ENCODE data around the gene PLD4. TPM values are rescaled to one million over a fixed set of nuclear protein-coding genes. Genes with fewer than 3 reads are reported as not detected.
"Not testable (repeated sequence)": the region's sequence is repeated elsewhere in the genome, so short reads cannot be mapped to it uniquely, and the experiment has no call there.

Gene PLD4
- total RNA-seq, 1 donor from 2014 or later: 0.27 TPM

DNA sequence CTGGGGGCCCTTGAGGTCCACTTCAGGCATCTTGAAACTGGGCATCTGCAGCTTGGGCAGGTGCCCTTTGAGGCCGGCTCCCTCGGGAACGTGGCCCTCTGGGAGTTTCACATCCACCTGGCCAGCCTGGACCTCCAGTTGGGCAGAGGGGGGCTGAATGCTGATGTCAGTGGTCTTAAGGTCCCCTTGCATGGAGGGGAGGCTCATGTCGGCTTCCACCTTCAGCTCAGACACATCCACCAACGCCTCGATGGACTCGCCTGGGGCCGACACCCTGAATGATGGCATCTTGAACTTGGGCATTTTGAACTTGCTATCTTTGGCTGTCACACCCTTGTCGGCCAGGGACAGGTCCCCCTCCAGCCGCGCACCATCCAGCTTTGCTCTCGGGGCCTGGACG lies 22.5 kb downstream of the PLD4 start:
- DNase-seq: peak; percentile 10
- intact Hi-C loops (cut with micrococcal nuclease); ATAC-seq: not testable (repeated sequence)

DNA sequence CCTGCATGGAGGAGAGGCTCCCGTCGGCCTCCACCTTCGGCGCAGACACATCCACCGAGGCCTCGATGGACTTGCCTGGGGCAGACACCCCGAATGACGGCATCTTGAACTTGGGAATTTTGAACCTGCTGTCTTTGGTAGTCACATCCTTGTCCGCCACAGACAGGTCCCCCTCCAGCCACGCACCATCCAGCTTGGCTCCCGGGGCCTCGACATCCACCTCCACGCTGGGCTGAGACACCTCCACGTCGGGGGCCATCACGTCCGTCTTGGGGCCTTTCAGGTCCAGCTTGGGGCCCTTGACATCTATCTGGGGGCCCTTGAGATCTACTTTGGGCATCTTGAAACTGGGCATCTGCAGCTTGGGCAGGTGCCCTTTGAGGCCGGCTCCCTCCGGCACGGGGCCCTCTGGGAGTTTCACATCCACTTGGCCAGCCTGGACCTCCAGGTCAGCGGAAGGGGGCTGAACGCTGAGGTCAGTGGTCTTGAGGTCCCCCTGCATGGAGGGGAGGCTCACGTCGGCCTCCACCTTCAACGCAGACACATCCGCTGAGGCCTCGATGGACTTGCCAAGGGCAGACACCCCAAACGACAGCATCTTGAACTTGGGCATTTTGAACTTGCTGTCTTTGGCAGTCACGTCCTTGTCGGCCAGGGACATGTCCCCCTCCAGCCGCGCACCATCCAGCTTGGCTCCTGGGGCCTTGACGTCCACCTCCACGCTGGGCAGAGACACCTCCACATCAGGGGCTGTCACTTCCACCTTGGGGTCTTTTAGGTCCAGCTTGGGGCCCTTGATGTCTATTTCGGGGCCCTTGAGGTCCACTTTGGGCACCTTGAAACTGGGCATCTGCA lies 23.4 kb downstream of the PLD4 start:
- peak; percentile 15 for DNase-seq
- intact Hi-C loops (cut with micrococcal nuclease); ATAC-seq: not testable (repeated sequence)

DNA sequence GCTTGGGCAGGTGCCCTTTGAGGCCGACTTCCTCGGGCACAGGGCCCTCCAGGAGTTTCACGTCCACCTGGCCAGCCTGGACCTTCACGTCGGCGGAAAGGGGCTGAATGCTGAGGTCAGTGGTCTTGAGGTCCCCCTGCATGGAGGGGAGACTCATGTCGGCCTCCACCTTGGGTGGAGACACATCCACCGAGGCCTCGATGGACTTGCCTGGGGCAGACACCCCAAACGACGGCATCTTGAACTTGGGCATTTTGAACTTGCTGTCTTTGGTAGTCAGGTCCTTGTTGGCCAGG lies 24.0 kb downstream of the PLD4 start:
- intact Hi-C loops (cut with micrococcal nuclease): no loop called here
- no peak for ATAC-seq
- no peak for DNase-seq

DNA sequence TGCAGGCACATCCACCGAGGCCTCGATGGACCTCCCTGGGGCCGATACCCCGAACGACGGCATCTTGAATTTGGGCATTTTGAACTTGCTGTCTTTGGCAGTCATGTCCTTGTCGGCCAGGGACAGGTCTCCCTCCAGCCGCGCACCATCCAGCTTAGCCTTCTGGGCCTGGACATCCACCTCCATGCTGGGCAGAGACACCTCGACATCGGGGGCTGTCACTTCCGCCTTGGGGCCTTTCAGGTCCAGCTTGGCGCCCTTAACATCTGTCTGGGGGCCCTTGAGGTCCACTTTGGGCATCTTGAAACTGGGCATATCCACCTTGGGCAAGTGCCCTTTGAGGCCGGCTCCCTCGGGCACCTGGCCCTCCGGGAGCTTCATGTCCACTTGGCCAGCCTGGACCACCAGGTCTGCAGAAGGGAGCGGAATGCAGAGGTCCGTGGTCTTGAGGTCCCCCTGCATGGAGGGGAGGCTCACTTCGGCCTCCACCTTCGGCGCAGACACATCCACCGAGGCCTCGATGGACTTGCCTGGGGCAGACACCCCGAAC lies 24.8 kb downstream of the PLD4 start:
- intact Hi-C loops (cut with micrococcal nuclease); ATAC-seq: not testable (repeated sequence)
- peak; percentile 15 for DNase-seq

DNA sequence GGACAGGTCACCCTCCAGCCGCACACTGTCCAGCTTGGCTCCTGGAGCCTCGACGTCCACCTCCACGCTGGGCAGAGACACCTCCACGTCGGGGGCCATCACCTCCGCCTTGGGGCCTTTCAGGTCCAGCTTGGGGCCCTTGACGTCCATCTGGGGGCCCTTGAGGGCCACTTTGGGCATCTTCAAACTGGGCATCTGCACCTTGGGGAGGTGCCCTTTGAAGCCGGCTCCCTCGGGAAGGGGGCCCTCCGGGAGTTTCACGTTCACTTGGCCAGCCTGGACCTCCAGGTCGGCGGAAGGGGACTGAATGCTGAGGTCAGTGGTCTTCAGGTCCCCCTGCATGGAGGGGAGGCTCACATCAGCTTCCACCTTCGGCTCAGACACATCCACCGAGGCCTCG lies 25.3 kb downstream of the PLD4 start:
- DNase-seq: no peak
- no peak for ATAC-seq

DNA sequence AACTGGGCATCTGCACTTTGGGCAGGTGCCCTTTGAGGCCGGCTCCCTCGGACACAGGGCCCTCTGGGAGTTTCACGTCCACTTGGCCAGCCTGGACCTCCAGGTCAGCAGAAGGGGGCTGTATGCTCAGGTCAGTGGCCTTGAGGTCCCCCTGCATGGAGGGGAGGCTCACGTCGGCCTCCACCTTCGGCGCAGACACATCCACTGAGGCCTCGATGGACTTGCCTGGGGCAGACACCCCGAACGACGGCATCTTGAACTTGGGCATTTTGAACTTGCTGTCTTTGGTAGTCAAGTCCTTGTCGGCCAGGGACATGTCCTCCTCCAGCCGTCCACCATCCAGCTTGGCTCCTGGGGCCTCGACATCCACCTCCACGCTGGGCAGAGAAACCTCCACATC lies 26.0 kb downstream of the PLD4 start:
- intact Hi-C loops (cut with micrococcal nuclease); ATAC-seq: not testable (repeated sequence)
- peak; percentile 17 for DNase-seq

More for the DNA sequence above, 25.3 kb downstream of the PLD4 start:
- intact Hi-C loops (cut with micrococcal nuclease): no loop called here

DNA sequence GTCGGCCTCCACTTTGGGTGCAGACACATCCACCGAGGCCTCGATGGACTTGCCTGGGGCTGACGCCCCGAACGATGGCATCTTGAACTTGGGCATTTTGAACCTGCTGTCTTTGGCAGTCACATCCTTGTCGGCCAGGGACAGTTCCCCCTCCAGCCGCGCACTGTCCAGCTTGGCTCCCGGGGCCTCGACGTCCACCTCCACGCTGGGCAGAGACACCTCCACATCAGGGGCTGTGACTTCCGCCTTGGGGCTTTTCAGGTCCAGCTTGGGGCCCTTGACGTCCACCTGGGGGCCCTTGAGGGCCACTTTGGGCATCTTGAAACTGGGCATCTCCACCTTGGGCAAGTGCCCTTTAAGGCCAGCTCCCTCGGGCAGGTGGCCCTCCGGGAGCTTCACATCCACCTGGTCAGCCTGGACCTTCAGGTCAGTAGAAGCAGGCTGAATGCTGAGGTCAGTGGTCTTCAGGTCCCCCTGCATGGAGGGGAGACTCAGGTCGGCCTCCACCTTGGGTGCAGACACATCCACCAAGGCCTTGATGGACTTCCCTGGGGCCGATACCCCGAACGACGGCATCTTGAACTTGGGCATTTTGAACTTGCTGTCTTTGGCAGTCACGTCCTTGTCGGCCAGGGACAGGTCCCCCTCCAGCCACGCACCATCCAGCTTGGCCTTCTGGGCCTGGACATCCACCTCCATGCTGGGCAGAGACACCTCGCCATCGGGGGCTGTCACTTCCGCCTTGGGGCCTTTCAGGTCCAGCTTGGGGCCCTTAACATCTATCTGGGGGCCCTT lies 27.4 kb downstream of the PLD4 start:
- peak; percentile 16 for DNase-seq
- ATAC-seq; intact Hi-C loops (cut with micrococcal nuclease): not testable (repeated sequence)

DNA sequence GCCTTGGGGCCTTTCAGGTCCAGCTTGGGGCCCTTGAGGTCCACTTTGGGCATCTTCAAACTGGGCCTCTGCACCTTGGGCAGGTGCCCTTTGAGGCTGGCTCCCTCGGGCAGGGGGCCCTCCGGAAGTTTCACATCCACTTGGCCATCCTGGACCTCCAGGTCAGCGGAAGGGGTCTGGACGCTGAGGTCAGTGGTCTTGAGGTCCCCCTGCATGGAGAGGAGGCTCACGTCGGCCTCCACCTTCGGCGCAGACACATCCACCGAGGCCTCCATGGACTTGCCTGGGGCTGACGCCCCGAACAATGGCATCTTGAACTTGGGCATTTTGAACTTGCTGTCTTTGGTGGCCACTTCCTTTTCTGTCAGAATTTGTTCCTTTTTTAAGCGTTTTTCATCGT lies 28.4 kb downstream of the PLD4 start:
- ATAC-seq: no peak
- DNase-seq: no peak

DNA sequence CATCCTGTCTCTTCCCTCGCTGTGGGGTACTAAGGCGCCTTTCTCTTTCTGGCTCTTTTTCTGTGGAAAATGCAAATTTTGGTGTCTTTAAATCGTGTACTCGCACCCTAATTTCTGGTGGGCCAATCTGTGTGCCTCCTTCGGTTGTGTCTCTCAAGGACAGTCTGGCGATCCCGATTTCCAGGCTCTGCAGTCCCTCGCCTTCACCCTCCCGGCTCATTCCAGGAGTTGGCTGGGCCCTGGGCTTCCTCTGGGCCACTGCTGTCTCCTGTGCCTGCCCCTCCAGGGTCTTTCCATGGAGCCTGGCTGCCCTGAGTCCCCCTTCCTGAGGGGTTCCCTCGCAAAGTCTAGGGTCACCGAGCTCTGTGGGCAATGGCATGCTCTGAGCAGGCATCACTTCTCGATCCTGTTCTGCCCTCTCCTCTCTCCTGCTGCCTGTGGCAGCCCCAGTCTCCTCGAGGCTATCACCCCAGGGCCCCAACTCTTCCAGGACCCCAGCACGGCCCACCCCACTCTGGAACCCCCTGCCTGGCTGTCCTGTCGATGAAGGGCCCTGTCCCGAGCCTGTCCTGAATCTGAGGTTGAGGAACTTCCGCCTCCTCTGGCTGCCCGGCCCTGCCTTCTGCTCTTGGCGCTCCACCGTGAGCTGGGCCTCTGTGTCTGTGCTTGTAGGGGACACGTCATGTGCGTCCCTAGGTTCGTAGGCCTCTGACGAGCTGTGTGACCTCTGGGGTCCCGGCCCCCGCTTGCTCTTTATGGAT lies 29.4 kb downstream of the PLD4 start:
- DNase-seq (peak; percentile 15), ATAC-seq (no peak)
- intact Hi-C loops (cut with micrococcal nuclease): no loop called here

More for the DNA sequence above, 28.4 kb downstream of the PLD4 start:
- intact Hi-C loops (cut with micrococcal nuclease): no loop called here

DNA sequence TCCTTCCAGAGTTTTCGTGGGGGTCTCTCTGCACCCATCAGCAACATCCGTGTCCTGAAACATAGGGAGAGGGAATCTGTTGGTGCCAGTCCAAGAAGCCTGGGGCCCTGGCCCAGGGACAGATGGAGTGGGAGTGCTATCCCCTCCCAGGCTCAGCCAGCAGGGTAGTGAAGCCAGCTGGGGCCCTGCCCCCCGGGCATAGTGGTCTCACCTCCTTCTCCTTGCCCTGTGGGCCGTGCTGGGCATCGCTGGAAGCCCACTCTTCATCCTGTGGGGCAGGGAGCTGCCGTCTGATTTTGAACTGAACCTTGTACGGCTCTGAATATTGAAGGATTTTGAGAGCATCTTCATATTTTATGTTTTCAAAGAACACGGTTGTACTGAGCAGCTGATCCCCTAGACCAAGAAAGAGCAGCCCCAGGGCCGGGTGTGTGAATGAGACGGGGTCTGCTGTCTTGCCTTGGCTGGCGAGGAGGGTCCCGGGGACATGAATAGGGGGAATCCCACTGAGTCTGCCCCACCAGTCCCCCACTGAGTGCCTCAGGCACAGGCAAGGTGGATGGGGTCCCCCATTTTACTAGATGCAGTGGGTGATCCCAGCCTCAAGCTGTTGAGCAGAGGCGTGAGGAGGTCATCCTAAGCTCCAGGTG lies 30.2 kb downstream of the PLD4 start:
- DNase-seq (no peak), ATAC-seq (no peak)
- intact Hi-C loops (cut with micrococcal nuclease): no loop called here

DNA sequence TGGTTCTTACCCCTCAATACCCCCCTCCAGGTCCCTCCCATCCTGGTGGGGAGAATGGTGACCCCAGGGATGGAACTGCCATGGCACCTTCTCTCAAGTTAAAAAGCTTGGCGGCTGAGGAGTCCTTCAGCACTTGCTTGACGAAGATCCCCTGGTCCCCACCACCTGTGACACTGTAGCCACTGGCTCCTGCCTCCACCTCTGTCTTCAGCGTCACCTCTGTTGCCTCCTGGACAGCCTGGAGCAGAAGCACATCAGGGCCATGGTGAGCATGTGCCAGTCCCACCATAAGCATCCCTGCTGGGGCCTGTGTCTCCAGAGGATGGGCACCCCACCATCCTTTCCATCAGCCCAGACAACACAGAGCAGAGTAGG lies 30.7 kb downstream of the PLD4 start:
- ATAC-seq (no peak), DNase-seq (no peak)
- intact Hi-C loops (cut with micrococcal nuclease): no loop called here

DNA sequence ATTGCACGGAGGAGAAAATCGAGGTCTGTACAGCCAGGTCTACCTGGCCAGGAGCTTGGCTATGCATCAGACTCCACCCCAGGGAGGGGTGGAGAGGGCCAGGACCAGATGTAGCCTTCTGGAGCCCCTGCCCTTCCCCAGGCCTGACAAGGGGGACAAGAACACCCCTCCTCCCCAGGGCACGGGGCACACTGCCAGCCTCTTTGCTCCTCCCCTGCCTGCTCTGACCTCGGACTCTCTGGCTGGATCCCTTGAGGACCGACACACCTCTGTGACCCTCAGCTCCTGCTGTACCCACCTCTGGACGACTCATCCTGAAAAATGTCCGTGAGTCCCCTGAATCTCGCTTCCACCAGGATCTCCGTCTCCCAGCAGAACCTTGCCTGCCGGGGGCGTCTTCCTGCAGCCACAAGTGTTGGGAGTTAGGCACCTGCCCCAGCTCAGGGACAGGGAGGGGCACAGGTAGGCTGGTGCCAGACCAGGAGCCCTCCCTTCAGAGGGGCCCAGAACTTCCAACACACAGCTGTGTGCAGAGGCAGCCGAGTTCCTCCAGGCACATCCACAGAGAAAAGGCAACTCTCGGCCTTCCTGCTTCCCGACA lies 31.7 kb downstream of the PLD4 start:
- intact Hi-C loops (cut with micrococcal nuclease): no loop called here
- DNase-seq (peak; percentile 16), ATAC-seq (no peak)

DNA sequence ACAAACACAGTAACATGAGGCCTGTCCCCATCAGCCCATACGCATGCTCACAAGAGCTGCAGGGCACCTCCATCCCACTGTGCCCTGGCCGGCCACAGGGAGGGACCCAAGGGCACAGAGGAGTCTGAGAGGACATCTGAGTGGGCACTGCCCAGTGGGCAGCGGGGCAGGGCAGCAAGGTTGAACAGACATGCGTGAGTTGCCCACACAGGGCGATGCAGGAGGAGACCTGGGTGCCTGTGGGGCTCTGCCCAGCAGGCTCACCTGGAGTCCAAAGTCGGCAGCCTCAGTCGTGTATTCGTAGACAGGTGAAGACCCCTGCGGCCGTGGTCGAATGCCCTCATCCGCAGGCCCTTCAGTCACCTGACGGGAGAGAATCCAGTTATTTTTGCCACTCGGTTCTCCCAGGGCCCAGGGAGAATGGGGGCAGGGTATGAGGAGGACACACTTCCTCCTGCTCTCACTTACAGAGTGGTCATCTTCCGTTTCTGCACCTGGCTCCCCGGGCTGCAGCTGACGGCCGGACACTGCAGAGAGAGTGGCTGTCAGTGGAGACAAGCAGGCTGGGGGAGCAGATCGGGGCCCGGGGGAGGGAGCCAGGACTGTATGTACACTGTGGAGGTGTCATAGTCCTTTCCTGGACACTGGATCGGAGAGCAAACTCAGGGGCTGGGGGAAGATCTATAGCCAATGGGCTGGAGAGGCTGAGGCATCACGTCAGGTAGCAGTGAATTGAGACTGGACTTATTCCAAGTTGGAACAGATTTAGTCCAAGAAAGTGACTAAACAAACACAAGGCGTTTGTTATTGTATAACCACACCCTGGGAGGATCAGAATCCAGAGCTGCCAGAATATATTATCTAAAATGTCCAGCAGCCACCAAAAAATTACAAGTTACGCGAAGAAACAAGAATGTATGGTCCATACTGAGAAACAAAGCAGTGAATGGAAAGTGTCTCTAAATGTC lies 32.8 kb downstream of the PLD4 start:
- intact Hi-C loops (cut with micrococcal nuclease): no loop called here
- DNase-seq (peak; percentile 16), ATAC-seq (no peak)

DNA sequence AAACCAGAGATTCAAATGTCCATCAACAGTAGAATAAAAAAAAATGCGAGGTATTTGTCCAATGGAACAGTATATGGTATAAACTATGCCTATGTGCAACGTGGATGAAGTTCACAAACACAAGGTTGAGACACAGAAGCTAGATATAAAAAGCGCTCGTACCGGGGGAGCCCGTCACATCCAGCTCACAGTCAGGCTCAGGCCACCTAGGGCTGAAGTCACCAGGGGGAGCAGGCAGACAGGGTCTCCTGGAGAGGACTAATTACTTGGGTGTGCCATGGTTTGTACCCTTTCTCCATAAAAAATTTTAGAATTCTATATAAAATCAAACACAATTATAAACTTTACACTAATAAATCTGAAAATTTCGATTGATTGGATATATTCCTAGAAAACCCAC lies 39.9 kb downstream of the PLD4 start:
- ATAC-seq (no peak), DNase-seq (no peak)
- intact Hi-C loops (cut with micrococcal nuclease): no loop called here

DNA sequence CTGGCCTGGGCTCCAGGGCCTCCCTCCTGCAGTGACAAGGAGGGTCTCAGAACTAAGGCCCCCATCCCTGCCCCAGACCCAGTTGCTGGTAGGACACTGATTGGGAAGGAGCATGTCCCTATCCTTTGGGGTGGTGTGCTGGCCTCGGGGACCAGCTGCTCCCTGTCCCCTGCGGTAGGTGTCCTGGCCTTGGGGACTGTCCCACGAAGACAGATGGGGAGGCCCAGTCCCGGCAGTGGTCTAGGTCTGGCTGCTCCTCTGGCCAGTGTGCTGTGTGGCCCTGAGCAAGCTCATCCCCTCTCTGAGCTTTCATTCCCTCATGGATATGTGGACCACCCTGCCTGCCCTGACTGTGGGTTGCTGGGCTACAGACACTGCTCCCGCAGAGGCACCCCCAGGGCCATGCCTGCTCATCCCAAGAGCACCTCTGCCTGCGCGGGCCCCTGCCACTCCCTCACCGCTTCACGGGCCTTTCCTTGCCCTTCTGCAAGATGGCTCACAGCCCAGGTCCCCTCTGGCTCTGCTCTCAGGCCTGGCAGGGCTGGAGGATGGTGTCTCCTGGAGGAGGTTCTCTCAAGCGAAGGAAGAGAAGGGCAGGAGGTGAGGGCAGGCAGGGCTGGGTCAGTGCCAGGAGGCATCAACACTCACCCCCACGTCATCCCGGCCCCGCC lies 41.0 kb downstream of the PLD4 start:
- intact Hi-C loops (cut with micrococcal nuclease): no loop called here
- ATAC-seq (no peak), DNase-seq (peak; percentile 15)

DNA sequence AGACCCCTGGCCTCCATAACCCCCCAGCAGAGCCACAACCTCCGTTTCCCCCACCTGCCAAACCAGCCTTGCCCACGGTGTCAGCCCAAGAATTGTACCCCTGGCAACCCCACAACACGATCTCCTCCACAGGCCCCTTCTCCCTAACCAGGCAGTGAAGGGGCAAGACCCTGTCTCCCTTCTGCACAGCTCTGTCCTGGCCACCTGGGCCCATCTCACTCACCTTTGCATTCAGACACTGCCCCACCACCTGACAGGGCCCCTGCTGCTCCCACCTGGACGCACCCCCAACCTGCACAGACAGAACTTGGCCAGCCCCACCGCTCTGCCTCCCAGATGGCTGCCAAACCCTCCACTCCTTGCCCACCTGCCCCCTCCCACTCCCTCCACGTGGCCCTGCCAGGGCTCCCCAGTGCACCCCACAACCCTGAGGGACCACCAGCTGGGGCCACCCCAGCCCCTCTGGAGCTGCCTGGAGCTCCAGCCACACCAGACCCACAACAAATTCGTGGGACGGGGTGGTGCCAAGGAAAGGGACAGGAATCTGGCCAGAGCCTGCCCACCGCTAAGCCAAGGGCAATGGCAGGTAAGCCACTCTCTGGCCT lies 41.7 kb downstream of the PLD4 start:
- ATAC-seq (no peak), DNase-seq (peak; percentile 11)
- intact Hi-C loops (cut with micrococcal nuclease): no loop called here

DNA sequence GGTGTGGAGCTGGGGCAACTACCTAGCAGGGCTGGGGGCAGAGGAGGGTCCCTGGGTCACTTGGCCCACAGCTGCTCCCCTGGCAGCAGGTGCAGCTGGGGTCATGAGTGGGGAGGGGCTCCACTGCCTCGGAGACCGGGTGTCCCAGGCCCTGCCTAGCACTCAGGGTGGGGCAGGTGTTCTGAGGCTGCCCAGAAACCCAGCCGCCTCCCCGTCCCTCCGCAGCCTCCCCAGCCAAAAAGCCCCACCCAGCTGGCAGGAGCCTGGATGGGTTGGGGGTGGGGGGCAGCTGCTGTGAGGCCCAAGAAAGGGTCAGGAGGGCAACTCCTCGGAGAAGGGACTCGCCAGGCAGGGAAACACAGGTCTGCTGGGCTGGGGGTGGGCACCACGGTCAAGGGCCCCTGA lies 42.3 kb downstream of the PLD4 start:
- ATAC-seq (peak; percentile 14), DNase-seq (peak; percentile 42)
- intact Hi-C loops (cut with micrococcal nuclease): no loop called here

Data from left ventricle myocardium superior (tissue), 1 donor.